SU-DHL-6 (cell line): ENCODE data around the gene STK4.
A peak's percentile ranks its signal among the peaks of the same experiment; 100 is the strongest.

ENCODE experiments used
- H2AFZ ChIP-seq: fragments of 200-600 bp; sonication (generic); 2 replicates; pipeline ENCODE4 v1.6.1; 2014; ENCODE audit warnings: low read depth, mild to moderate bottlenecking, moderate library complexity, mixed read lengths, antibody characterized with exemption, low read length; ENCODE audit not compliant: severe bottlenecking
- H3F3A ChIP-seq: fragments of 200-600 bp; shearing (Covaris generic); 2 replicates; pipeline ENCODE4 v1.6.0; 2016; ENCODE audit warnings: antibody characterized with exemption, mild to moderate bottlenecking; ENCODE audit not compliant: insufficient read depth
- H3K27ac ChIP-seq: fragments of 200-600 bp; sonication (generic); 2 replicates; pipeline ENCODE4 v1.5.1; 2016; ENCODE audit warnings: low read depth, mild to moderate bottlenecking, low read length, moderate library complexity, mixed read lengths
- H3K27me3 ChIP-seq: fragments of 200-600 bp; sonication (generic), shearing (Covaris generic); 2 replicates; pipeline ENCODE4 v1.6.0; 2014; ENCODE audit warnings: mild to moderate bottlenecking, low read length
- H3K36me3 ChIP-seq: fragments of 200-600 bp; sonication (generic); 2 replicates; pipeline ENCODE4 v1.6.1; 2014; ENCODE audit warnings: mild to moderate bottlenecking, low read length, mixed read lengths
- H3K4me2 ChIP-seq: fragments of 300-600, 200-600 bp; shearing (Covaris generic), sonication (generic); 2 replicates; pipeline ENCODE4 v1.6.0; 2014; ENCODE audit warnings: low read length, low read depth, mild to moderate bottlenecking; ENCODE audit not compliant: poor library complexity, severe bottlenecking
- H3K4me3 ChIP-seq: fragments of 200-600 bp; sonication (generic); 2 replicates; pipeline ENCODE4 v1.5.1; 2014; ENCODE audit warnings: antibody characterized with exemption, low read length, mild to moderate bottlenecking, mixed read lengths; ENCODE audit not compliant: insufficient read depth, poor library complexity, severe bottlenecking
- H3K79me2 ChIP-seq: fragments of 200-600 bp; sonication (generic); 2 replicates; pipeline ENCODE4 v1.6.1; 2014; ENCODE audit warnings: mild to moderate bottlenecking, low read length, moderate library complexity; ENCODE audit not compliant: insufficient read depth
- H3K9ac ChIP-seq: fragments of 200-600 bp; sonication (generic); 2 replicates; pipeline ENCODE4 v1.7.0; 2014; ENCODE audit warnings: mild to moderate bottlenecking, low read length
- H3K9me2 ChIP-seq: fragments of 200-600 bp; sonication (generic); replicated peaks from 2 replicates; pipeline ENCODE4 v1.6.1; 2014; ENCODE audit warnings: low read length; ENCODE audit not compliant: insufficient read depth
- H3K9me3 ChIP-seq: fragments of 200-600 bp; sonication (generic); 2 replicates; pipeline ENCODE4 v1.6.1; 2014; ENCODE audit warnings: low read length, mixed read lengths; ENCODE audit not compliant: insufficient read depth
- H4K20me1 ChIP-seq: fragments of 200-600 bp; sonication (generic); 2 replicates; pipeline ENCODE4 v1.6.1; 2014; ENCODE audit warnings: low read depth, mild to moderate bottlenecking, antibody characterized with exemption, low read length, moderate library complexity, mixed read lengths
- CTCF ChIP-seq: fragments of 200-600 bp; sonication (generic); IDR thresholded peaks from one replicate; pipeline ENCODE4 v1.5.1; 2017; ENCODE audit warnings: antibody characterized with exemption, mild to moderate bottlenecking, low read length, moderate library complexity; ENCODE audit not compliant: insufficient read depth, poor library complexity, severe bottlenecking
- EZH2phosphoT487 ChIP-seq: fragments of 200-600 bp; sonication (generic), shearing (Covaris generic); conservative IDR thresholded peaks from 2 replicates; pipeline ENCODE4 v1.6.1; 2018; ENCODE audit warnings: mild to moderate bottlenecking, antibody characterized with exemption, low read length, moderate library complexity, mixed read lengths

The STK4 gene

GRCh38 chr20:45047581-45048119, 81.3 kb downstream of the STK4 start:
- no peaks in the 10 kb centered on the region for H4K20me1 ChIP-seq
- no peak overlapping the region for H2AFZ ChIP-seq
- no peak overlapping the region for H3K4me3 ChIP-seq
- H3K9me2 ChIP-seq: no peaks in the 10 kb centered on the region
- H3K4me2 ChIP-seq: peak overlapping the region; percentile 32
- H3K9me3 ChIP-seq: no peaks in the 10 kb centered on the region
- no peaks in the 10 kb centered on the region for H3K27me3 ChIP-seq
- peak overlapping the region; percentile 96 for H3K27ac ChIP-seq
- 0 out of 2 replicates have a peak, but pooled peaks cover 3% of the 10 kb centered on the region for H3K36me3 ChIP-seq
- peaks cover 86% of the 10 kb centered on the region for H3F3A ChIP-seq
- H3K9ac ChIP-seq: no peak overlapping the region
- H3K79me2 ChIP-seq: peaks cover 48% of the 10 kb centered on the region
- TF ChIP-seq CTCF: no peak
- no peak for TF ChIP-seq EZH2phosphoT487

GRCh38 chr20:45049438-45049837, 83.1 kb downstream of the STK4 start:
- no peak for TF ChIP-seq CTCF
- no peak for TF ChIP-seq EZH2phosphoT487
- H3K4me2 ChIP-seq: peak overlapping the region; percentile 86
- no peaks in the 10 kb centered on the region for H3K9me2 ChIP-seq
- H3K4me3 ChIP-seq: peak overlapping the region; percentile 41
- H4K20me1 ChIP-seq: no peaks in the 10 kb centered on the region
- peak overlapping the region; percentile 54 for H3K9ac ChIP-seq
- H3K9me3 ChIP-seq: no peaks in the 10 kb centered on the region
- H3K27me3 ChIP-seq: no peaks in the 10 kb centered on the region
- H3K36me3 ChIP-seq: 0 out of 2 replicates have a peak, but pooled peaks cover 7% of the 10 kb centered on the region
- H3K27ac ChIP-seq: peak overlapping the region; percentile 96
- H3F3A ChIP-seq: peaks cover 82% of the 10 kb centered on the region
- no peak overlapping the region for H2AFZ ChIP-seq
- peaks cover 60% of the 10 kb centered on the region for H3K79me2 ChIP-seq

- no peaks in the 10 kb centered on the region for H4K20me1 ChIP-seq
- peak overlapping the region; percentile 54 for H3K9ac ChIP-seq
- TF ChIP-seq CTCF: no peak
- H3K9me2 ChIP-seq: no peaks in the 10 kb centered on the region
- H3K27me3 ChIP-seq: no peaks in the 10 kb centered on the region
- H3K79me2 ChIP-seq: peaks cover 62% of the 10 kb centered on the region
- peak overlapping the region; percentile 86 for H3K4me2 ChIP-seq
- no peak overlapping the region for H2AFZ ChIP-seq
- peaks cover 12% of the 10 kb centered on the region; the same call in 1 of the 2 replicates for H3K36me3 ChIP-seq
- peaks cover 77% of the 10 kb centered on the region for H3F3A ChIP-seq
- H3K9me3 ChIP-seq: no peaks in the 10 kb centered on the region
- peak overlapping the region; percentile 96 for H3K27ac ChIP-seq
- peak overlapping the region; percentile 41 for H3K4me3 ChIP-seq
Observed at GRCh38 chr20:45049904-45050471, 83.7 kb downstream of the STK4 start.
